Trophoblast cell (in vitro differentiated cells and primary cell): Measurements from ENCODE around the gene CCDC181.
A peak's percentile ranks its signal among the peaks of the same experiment; 100 is the strongest.

ENCODE experiments used
- DNase-seq, 2 donors: peaks; one replicate each; pipeline ENCODE4 v3.0.0-alpha.2; 2016
- H2AFZ ChIP-seq: 2 replicates; pipeline ENCODE4 v1.6.1; 2013; ENCODE audit warnings: low read length, moderate library complexity, mild to moderate bottlenecking; ENCODE audit not compliant: insufficient read depth, poor library complexity
- H2AK5ac ChIP-seq: 2 replicates; pipeline ENCODE4 v1.6.1; 2013; ENCODE audit warnings: mild to moderate bottlenecking, low read length
- H2BK120ac ChIP-seq: 2 replicates; pipeline ENCODE4 v1.6.1; 2013; ENCODE audit warnings: low read length, mild to moderate bottlenecking, moderate library complexity; ENCODE audit not compliant: insufficient read depth, poor library complexity
- H2BK12ac ChIP-seq: 2 replicates; pipeline ENCODE4 v1.6.1; 2013; ENCODE audit warnings: mild to moderate bottlenecking, low read length, moderate library complexity
- H2BK5ac ChIP-seq: 2 replicates; pipeline ENCODE4 v1.6.1; 2013; ENCODE audit warnings: low read length, low read depth, moderate library complexity, mild to moderate bottlenecking; ENCODE audit not compliant: poor library complexity
- H3K14ac ChIP-seq: 2 replicates; pipeline ENCODE4 v1.6.1; 2013; ENCODE audit warnings: mild to moderate bottlenecking, low read length
- H3K18ac ChIP-seq: 2 replicates; pipeline ENCODE4 v1.6.1; 2013; ENCODE audit warnings: mild to moderate bottlenecking, low read length
- H3K23ac ChIP-seq: 2 replicates; pipeline ENCODE4 v1.6.1; 2013; ENCODE audit warnings: low read length
- H3K27ac ChIP-seq: 2 replicates; pipeline ENCODE4 v1.5.1; 2013; ENCODE audit warnings: low read depth, mild to moderate bottlenecking, inconsistent platforms, low read length, moderate library complexity
- H3K27me3 ChIP-seq: 2 replicates; pipeline ENCODE4 v1.6.1; 2013; ENCODE audit warnings: inconsistent platforms, mild to moderate bottlenecking, low read length, moderate library complexity; ENCODE audit not compliant: insufficient read depth
- H3K36me3 ChIP-seq, 2 experiments: 1 replicate in 1 of 2; 2 replicates in 1 of 2; pipeline ENCODE4 v1.6.1; 2013; ENCODE audit warnings: low read length in 2 of 2, mild to moderate bottlenecking in 2 of 2, moderate library complexity in 1 of 2; ENCODE audit not compliant: insufficient read depth in 2 of 2, control insufficient read depth in 1 of 2
- H3K4ac ChIP-seq: 2 replicates; pipeline ENCODE4 v1.6.1; 2013; ENCODE audit warnings: low read depth, mild to moderate bottlenecking, low read length, moderate library complexity
- H3K4me1 ChIP-seq, 2 experiments: 1 replicate in 1 of 2; 2 replicates in 1 of 2; pipeline ENCODE4 v1.6.1; 2013; ENCODE audit warnings: low read length in 2 of 2, mild to moderate bottlenecking in 2 of 2, moderate library complexity in 1 of 2; ENCODE audit not compliant: insufficient read depth in 2 of 2, control insufficient read depth in 1 of 2
- H3K4me2 ChIP-seq: 2 replicates; pipeline ENCODE4 v1.6.1; 2013; ENCODE audit warnings: inconsistent platforms, mild to moderate bottlenecking, low read length, moderate library complexity
- H3K4me3 ChIP-seq: 2 replicates; pipeline ENCODE4 v1.5.1; 2013; ENCODE audit warnings: mild to moderate bottlenecking, low read depth, low read length, inconsistent platforms
- H3K79me1 ChIP-seq: one replicate; pipeline ENCODE4 v1.6.1; 2013; ENCODE audit warnings: low read length
- H3K79me2 ChIP-seq: 2 replicates; pipeline ENCODE4 v1.6.1; 2013; ENCODE audit warnings: low read length, mild to moderate bottlenecking; ENCODE audit not compliant: control insufficient read depth, insufficient read depth, poor library complexity
- H3K9ac ChIP-seq: 2 replicates; pipeline ENCODE4 v1.6.1; 2013; ENCODE audit warnings: mild to moderate bottlenecking, low read length
- H3K9me3 ChIP-seq: 2 replicates; pipeline ENCODE4 v1.6.1; 2013; ENCODE audit warnings: low read depth, mild to moderate bottlenecking, control low read depth, inconsistent platforms, low read length; ENCODE audit not compliant: insufficient read depth
- H4K12ac ChIP-seq: 2 replicates; pipeline ENCODE4 v1.6.1; 2013; ENCODE audit warnings: low read depth, mild to moderate bottlenecking, low read length, moderate library complexity
- H4K8ac ChIP-seq: 2 replicates; pipeline ENCODE4 v1.6.1; 2013; ENCODE audit warnings: low read depth, mild to moderate bottlenecking, low read length, moderate library complexity
- H4K91ac ChIP-seq: one replicate; pipeline ENCODE4 v1.6.1; 2013; ENCODE audit warnings: low read depth, mild to moderate bottlenecking, low read length, moderate library complexity
- WGBS: extraction: QIAGEN DNeasy Blood & Tissue Kit; methylation state at CpG from one replicate; pipeline ENCODE4 v1.1.7; 2013; ENCODE audit warnings: missing lambda C conversion rate; ENCODE audit not compliant: insufficient read length, insufficient coverage; ENCODE audit errors: extremely low coverage; 5-methylcytosine and 5-hydroxymethylcytosine counted together

CCDC181 gene

GRCh38 chr1:169367686-169368405 is 59.4 kb downstream of the CCDC181 start, which contains the start of the genes BLZF1 and NME7:
BLZF1 (plus strand) TSS chr1:169368195; CDS start chr1:169369523, 1,328 bp downstream.
NME7 (minus strand) TSS chr1:169367797; CDS start chr1:169367710, 87 bp downstream.
- H3K4me3 ChIP-seq, result peak within 1 kb of the TSS; percentile 85
- peak within 1 kb of the TSS; percentile 83 for H3K9ac ChIP-seq
- no peaks in the 10 kb centered on the region for H3K9me3 ChIP-seq

GRCh38 chr1:169367096-169367685 is 60.1 kb downstream of the CCDC181 start:
- H3K23ac ChIP-seq, result no peak overlapping the region
- H2BK120ac ChIP-seq, result no peak overlapping the region
- H3K36me3 ChIP-seq, result peaks cover 2 to 4% of the 10 kb centered on the region in 2 experiments
- no peak overlapping the region for H3K27ac ChIP-seq
- H3K4me2 ChIP-seq, result peak overlapping the region; percentile 98
- no peak overlapping the region for H4K12ac ChIP-seq
- H3K14ac ChIP-seq, result no peak overlapping the region
- no peaks in the 10 kb centered on the region for H3K79me2 ChIP-seq
- H3K4me1 ChIP-seq, result peaks cover 2 to 4% of the 10 kb centered on the region in 2 experiments
- peaks cover 3% of the 10 kb centered on the region for H3K79me1 ChIP-seq
- H3K4me3 ChIP-seq, result peak overlapping the region; percentile 85
- no peak overlapping the region for H3K4ac ChIP-seq
- no peak overlapping the region for H2BK12ac ChIP-seq
- H2AFZ ChIP-seq, result peak overlapping the region; percentile 96
- peak in 1 of 2 donors; percentile 20 for DNase-seq
- WGBS, result no CpG with 5 or more reads among the region's 15 CpGs
- no peak overlapping the region for H2BK5ac ChIP-seq
- H4K91ac ChIP-seq, result no peak overlapping the region
- H3K9me3 ChIP-seq, result no peaks in the 10 kb centered on the region
- peak overlapping the region; percentile 66 for H4K8ac ChIP-seq
- H2AK5ac ChIP-seq, result no peak overlapping the region
- H3K27me3 ChIP-seq, result no peaks in the 10 kb centered on the region
- H3K18ac ChIP-seq, result no peak overlapping the region
- H3K9ac ChIP-seq, result peak overlapping the region; percentile 57

More at GRCh38 chr1:169367686-169368405, 59.4 kb downstream of the CCDC181 start, which contains the start of the genes BLZF1 and NME7:
- Histone ChIP-seq H3K36me3 (peaks cover 2 to 4% of the 10 kb centered on the region in 2 experiments), H2AK5ac (no peak within 1 kb of the TSS), H4K91ac (peak within 1 kb of the TSS; percentile 39), H2BK5ac (peak within 1 kb of the TSS; percentile 18), H4K8ac (peak within 1 kb of the TSS; percentile 66), H4K12ac (no peak within 1 kb of the TSS), H3K4me2 (peak within 1 kb of the TSS; percentile 98), H3K23ac (no peak within 1 kb of the TSS), H2BK120ac (peak within 1 kb of the TSS; percentile 13), H3K14ac (peak within 1 kb of the TSS; percentile 39), H3K79me1 (peaks cover 3% of the 10 kb centered on the region), H3K27ac (peak within 1 kb of the TSS; percentile 57), H2BK12ac (no peak within 1 kb of the TSS), H2AFZ (peak within 1 kb of the TSS; percentile 96), H3K79me2 (no peaks in the 10 kb centered on the region), H3K18ac (no peak within 1 kb of the TSS), H3K4me1 (peaks cover 2 to 4% of the 10 kb centered on the region in 2 experiments), H3K27me3 (no peaks in the 10 kb centered on the region), H3K4ac (no peak within 1 kb of the TSS)
- DNase-seq, result peak; percentile 99 to 100
- WGBS, result no CpG with 5 or more reads among the region's 37 CpGs

- H2AFZ ChIP-seq, result no peak overlapping the region
- H3K9ac ChIP-seq, result no peak overlapping the region
- H3K4me3 ChIP-seq, result no peak overlapping the region
- no peak overlapping the region for H3K4ac ChIP-seq
- no peak overlapping the region for H2AK5ac ChIP-seq
- no peaks in the 10 kb centered on the region for H3K79me2 ChIP-seq
- peaks cover 2% of the 10 kb centered on the region in 2 experiments for H3K36me3 ChIP-seq
- no peaks in the 10 kb centered on the region for H3K27me3 ChIP-seq
- H2BK12ac ChIP-seq, result no peak overlapping the region
- H3K79me1 ChIP-seq, result peaks cover 3% of the 10 kb centered on the region
- no peak overlapping the region for H4K12ac ChIP-seq
- WGBS, result no CpG with 5 or more reads among the region's 2 CpGs
- H3K4me2 ChIP-seq, result no peak overlapping the region
- peaks cover 2 to 4% of the 10 kb centered on the region in 2 experiments for H3K4me1 ChIP-seq
- H3K18ac ChIP-seq, result no peak overlapping the region
- no peaks in the 10 kb centered on the region for H3K9me3 ChIP-seq
- no peak overlapping the region for H3K23ac ChIP-seq
- H4K91ac ChIP-seq, result no peak overlapping the region
- DNase-seq, result peak; percentile 70 to 90
- no peak overlapping the region for H2BK120ac ChIP-seq
- H3K27ac ChIP-seq, result no peak overlapping the region
- no peak overlapping the region for H3K14ac ChIP-seq
- H2BK5ac ChIP-seq, result no peak overlapping the region
- no peak overlapping the region for H4K8ac ChIP-seq
Measured at GRCh38 chr1:169364948-169365347, 62.3 kb downstream of the CCDC181 start.

GRCh38 chr1:169363046-169363730 is 64.1 kb downstream of the CCDC181 start:
- Histone ChIP-seq H2AFZ (no peak overlapping the region), H2BK12ac (no peak overlapping the region), H2BK5ac (no peak overlapping the region), H3K79me1 (peaks cover under 1% of the 10 kb centered on the region), H3K27me3 (no peaks in the 10 kb centered on the region), H4K91ac (no peak overlapping the region), H3K23ac (no peak overlapping the region), H3K18ac (no peak overlapping the region), H3K4me2 (no peak overlapping the region), H3K36me3 (no peaks in the 10 kb centered on the region), H3K9ac (no peak overlapping the region), H3K4me1 (peaks cover 2 to 4% of the 10 kb centered on the region in 2 experiments), H2AK5ac (no peak overlapping the region), H3K27ac (no peak overlapping the region), H3K14ac (no peak overlapping the region), H3K79me2 (no peaks in the 10 kb centered on the region), H3K4me3 (no peak overlapping the region), H4K8ac (no peak overlapping the region), H2BK120ac (no peak overlapping the region), H4K12ac (no peak overlapping the region), H3K4ac (no peak overlapping the region), H3K9me3 (no peaks in the 10 kb centered on the region)
- WGBS, result no CpG with 5 or more reads among the region's 5 CpGs
- DNase-seq, result peak; percentile 31 to 88
